ENCODE results near the gene AFP.

DNA sequence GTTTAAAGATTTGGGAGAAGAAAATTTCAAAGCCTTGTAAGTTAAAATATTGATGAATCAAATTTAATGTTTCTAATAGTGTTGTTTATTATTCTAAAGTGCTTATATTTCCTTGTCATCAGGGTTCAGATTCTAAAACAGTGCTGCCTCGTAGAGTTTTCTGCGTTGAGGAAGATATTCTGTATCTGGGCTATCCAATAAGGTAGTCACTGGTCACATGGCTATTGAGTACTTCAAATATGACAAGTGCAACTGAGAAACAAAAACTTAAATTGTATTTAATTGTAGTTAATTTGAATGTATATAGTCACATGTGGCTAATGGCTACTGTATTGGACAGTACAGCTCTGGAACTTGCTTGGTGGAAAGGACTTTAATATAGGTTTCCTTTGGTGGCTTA, 30.9 kb upstream of the AFP start:
- TF ChIP-seq, protein P1, sequence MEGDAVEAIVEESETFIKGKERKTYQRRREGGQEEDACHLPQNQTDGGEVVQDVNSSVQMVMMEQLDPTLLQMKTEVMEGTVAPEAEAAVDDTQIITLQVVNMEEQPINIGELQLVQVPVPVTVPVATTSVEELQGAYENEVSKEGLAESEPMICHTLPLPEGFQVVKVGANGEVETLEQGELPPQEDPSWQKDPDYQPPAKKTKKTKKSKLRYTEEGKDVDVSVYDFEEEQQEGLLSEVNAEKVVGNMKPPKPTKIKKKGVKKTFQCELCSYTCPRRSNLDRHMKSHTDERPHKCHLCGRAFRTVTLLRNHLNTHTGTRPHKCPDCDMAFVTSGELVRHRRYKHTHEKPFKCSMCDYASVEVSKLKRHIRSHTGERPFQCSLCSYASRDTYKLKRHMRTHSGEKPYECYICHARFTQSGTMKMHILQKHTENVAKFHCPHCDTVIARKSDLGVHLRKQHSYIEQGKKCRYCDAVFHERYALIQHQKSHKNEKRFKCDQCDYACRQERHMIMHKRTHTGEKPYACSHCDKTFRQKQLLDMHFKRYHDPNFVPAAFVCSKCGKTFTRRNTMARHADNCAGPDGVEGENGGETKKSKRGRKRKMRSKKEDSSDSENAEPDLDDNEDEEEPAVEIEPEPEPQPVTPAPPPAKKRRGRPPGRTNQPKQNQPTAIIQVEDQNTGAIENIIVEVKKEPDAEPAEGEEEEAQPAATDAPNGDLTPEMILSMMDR (IDR thresholded peaks at IDR 0.05): no peak
- TF ChIP-seq POLR2AphosphoS5 (IDR thresholded peaks at IDR 0.05; ENCODE audit: insufficient read depth in 1 of 2, low read depth in 1 of 2): no peak
